IPS-15b (cell line): ENCODE data around the gene FES.
"Not testable (repeated sequence)": the region's sequence is repeated elsewhere in the genome, so short reads cannot be mapped to it uniquely, and the experiment has no call there.

Source experiments
- H3K27me3 ChIP-seq: one replicate; pipeline ENCODE4 v1.6.1; 2013; ENCODE audit warnings: low read length; ENCODE audit not compliant: control insufficient read depth, insufficient read depth
- H3K36me3 ChIP-seq: one replicate; pipeline ENCODE4 v1.6.1; 2013; ENCODE audit warnings: low read length; ENCODE audit not compliant: control insufficient read depth, insufficient read depth
- H3K4me1 ChIP-seq: one replicate; pipeline ENCODE4 v1.6.1; 2013; ENCODE audit warnings: mild to moderate bottlenecking, low read length; ENCODE audit not compliant: control insufficient read depth, insufficient read depth
- H3K4me3 ChIP-seq: one replicate; pipeline ENCODE4 v1.5.1; 2013; ENCODE audit warnings: low read depth, low read length
- H3K9ac ChIP-seq: one replicate; pipeline ENCODE4 v1.6.1; 2013; ENCODE audit warnings: low read depth, mild to moderate bottlenecking, low read length
- H3K9me3 ChIP-seq: one replicate; pipeline ENCODE4 v1.6.1; 2013; ENCODE audit warnings: mild to moderate bottlenecking, low read length; ENCODE audit not compliant: control insufficient read depth, insufficient read depth

Gene FES

GRCh38 chr15:90849424-90849823 is 34.9 kb upstream of the FES start:
- not testable (repeated sequence) for H3K27me3 ChIP-seq, H3K36me3 ChIP-seq, H3K4me3 ChIP-seq, H3K9me3 ChIP-seq, H3K4me1 ChIP-seq, H3K9ac ChIP-seq

GRCh38 chr15:90851114-90851513 is 33.2 kb upstream of the FES start:
- no peaks in the 10 kb centered on the region for H3K36me3 ChIP-seq
- no peaks in the 10 kb centered on the region for H3K4me1 ChIP-seq
- no peaks in the 10 kb centered on the region for H3K27me3 ChIP-seq
- H3K4me3 ChIP-seq: no peak overlapping the region
- H3K9me3 ChIP-seq: no peaks in the 10 kb centered on the region
- no peak overlapping the region for H3K9ac ChIP-seq

DNA sequence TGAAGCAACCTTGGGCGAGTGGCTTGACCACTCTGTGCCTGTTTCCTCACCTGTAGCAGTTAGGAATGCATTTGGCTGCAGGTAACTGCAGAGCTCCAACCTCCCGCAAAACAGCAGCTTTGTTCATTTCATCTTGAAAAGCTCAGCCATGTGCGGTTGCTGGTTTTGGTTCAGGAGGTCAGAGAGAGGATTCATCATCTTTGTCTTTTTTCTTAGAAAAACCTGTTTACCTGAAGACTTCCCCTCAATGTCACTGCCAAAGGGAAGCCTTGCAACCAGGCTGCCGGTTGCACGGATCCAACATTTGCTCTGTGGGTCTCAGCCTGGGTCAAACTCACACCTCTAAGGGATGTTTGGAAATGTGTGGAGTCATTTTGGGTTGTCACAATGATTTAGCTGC is 32.4 kb upstream of the FES start:
- H3K36me3 ChIP-seq: no peaks in the 10 kb centered on the region
- no peaks in the 10 kb centered on the region for H3K9me3 ChIP-seq
- H3K9ac ChIP-seq: no peak overlapping the region
- no peaks in the 10 kb centered on the region for H3K4me1 ChIP-seq
- no peaks in the 10 kb centered on the region for H3K27me3 ChIP-seq
- H3K4me3 ChIP-seq: no peak overlapping the region

DNA sequence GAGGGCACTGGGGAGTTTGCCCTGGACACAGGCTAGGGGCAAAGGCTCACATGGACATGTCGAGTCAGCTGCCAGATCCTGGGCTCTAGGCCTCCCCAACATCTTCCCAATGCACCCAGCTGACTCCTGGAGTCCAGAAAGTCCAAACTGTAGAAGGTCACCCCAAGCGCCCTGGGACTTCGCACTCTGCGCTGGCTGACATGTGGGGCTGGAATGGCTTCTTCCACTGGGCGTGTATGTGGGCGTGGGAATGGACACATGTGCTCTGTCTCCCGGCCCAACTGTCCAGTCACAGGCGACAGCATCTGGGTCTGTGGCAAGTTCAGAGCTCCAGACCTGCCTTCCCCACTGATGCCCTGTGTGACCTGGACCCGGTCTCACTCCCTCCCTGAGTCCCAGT is 29.2 kb upstream of the FES start:
- Histone ChIP-seq H3K9ac (no peak overlapping the region), H3K4me1 (peaks cover 6% of the 10 kb centered on the region), H3K36me3 (no peaks in the 10 kb centered on the region), H3K9me3 (no peaks in the 10 kb centered on the region), H3K4me3 (no peak overlapping the region), H3K27me3 (no peaks in the 10 kb centered on the region)

- H3K9ac ChIP-seq: no peak overlapping the region
- no peak overlapping the region for H3K4me3 ChIP-seq
- no peaks in the 10 kb centered on the region for H3K36me3 ChIP-seq
- H3K4me1 ChIP-seq: peaks cover 6% of the 10 kb centered on the region
- no peaks in the 10 kb centered on the region for H3K9me3 ChIP-seq
- H3K27me3 ChIP-seq: no peaks in the 10 kb centered on the region
Observed at GRCh38 chr15:90857337-90857736, 27.0 kb upstream of the FES start.

DNA sequence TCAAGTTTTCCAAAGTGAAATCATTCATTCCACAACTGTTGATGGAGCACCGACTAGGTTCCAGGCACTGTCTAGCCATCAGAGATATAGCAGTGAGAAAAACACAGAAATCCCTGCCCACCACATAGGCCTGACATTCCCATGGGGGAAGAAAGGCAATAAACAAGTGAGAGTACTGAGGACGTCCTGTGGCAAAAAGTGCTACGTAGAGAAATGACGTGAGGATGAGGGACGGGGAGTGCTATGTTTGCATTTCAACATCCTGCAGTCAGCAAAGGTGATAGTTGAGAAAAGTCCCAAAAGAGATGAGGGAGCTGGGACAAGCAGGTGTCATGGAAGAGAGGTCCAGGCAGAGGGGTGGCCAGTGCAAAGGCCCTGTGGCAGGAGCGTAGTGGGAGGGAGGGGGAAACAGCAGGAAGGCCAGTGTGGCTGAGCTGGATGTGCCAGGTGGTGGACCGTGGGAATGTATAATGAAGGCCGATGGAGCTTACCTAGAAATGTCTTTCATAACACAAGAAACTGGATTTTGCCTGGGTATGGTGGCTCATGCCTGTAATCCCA is 26.3 kb upstream of the FES start:
- no peak overlapping the region for H3K4me3 ChIP-seq
- H3K4me1 ChIP-seq: peaks cover 6% of the 10 kb centered on the region
- H3K9ac ChIP-seq: no peak overlapping the region
- H3K36me3 ChIP-seq: no peaks in the 10 kb centered on the region
- H3K9me3 ChIP-seq: no peaks in the 10 kb centered on the region
- no peaks in the 10 kb centered on the region for H3K27me3 ChIP-seq

- Histone ChIP-seq H3K27me3 (no peaks in the 10 kb centered on the region), H3K4me1 (peaks cover 6% of the 10 kb centered on the region), H3K36me3 (no peaks in the 10 kb centered on the region), H3K4me3 (no peak overlapping the region), H3K9ac (no peak overlapping the region), H3K9me3 (no peaks in the 10 kb centered on the region)
Observed at GRCh38 chr15:90859234-90860131, 24.8 kb upstream of the FES start.

DNA sequence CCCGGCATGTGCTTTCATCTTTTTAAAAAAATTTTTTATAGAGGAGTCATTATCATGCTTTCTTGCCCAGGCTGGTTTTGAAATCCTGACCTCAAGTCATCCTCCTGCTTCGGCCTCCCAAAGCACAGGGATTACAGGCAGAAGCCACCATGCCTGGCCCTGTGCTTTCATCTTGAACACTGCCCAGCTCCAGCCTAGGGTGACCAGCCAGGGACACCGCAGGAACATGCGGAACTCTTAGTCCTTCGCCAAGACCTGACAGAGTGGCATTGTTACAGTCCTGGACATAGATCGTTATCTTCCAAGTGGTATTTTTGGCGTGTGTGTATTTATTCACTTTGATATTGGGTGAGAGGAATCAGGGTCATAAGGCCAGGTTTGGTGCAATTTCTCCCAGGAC is 23.9 kb upstream of the FES start:
- Histone ChIP-seq H3K27me3 (no peaks in the 10 kb centered on the region), H3K9me3 (no peaks in the 10 kb centered on the region), H3K4me1 (peaks cover 6% of the 10 kb centered on the region), H3K9ac (no peak overlapping the region), H3K36me3 (no peaks in the 10 kb centered on the region), H3K4me3 (no peak overlapping the region)

GRCh38 chr15:90860942-90861675 is 23.2 kb upstream of the FES start:
- H3K4me1 ChIP-seq: peaks cover 6% of the 10 kb centered on the region
- no peak overlapping the region for H3K4me3 ChIP-seq
- H3K36me3 ChIP-seq: no peaks in the 10 kb centered on the region
- H3K9ac ChIP-seq: no peak overlapping the region
- H3K9me3 ChIP-seq: no peaks in the 10 kb centered on the region
- H3K27me3 ChIP-seq: no peaks in the 10 kb centered on the region

DNA sequence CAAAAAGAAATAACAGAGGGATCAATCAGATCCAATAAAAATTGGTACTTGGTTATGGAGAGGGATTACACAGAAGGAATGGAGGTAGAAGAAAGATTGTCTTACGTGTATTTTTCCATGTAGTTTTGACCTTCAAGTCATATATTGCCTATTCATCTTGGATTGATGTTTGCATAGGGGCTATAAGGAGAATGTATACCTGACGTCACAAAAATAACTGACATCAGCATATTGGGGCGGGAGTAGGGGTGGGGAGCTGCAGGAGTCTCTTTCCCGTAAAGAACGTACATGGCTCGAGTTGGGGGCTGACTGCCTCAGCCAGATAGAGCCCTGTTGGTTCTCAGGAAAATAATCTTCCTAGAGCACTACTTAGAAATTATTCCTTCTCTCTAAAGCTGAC is 21.8 kb upstream of the FES start:
- Histone ChIP-seq H3K4me3 (no peak overlapping the region), H3K27me3 (no peaks in the 10 kb centered on the region), H3K9me3 (no peaks in the 10 kb centered on the region), H3K9ac (no peak overlapping the region), H3K36me3 (no peaks in the 10 kb centered on the region), H3K4me1 (peaks cover 6% of the 10 kb centered on the region)

- peaks cover 7% of the 10 kb centered on the region for H3K4me1 ChIP-seq
- H3K9me3 ChIP-seq: no peaks in the 10 kb centered on the region
- no peak overlapping the region for H3K9ac ChIP-seq
- H3K4me3 ChIP-seq: no peak overlapping the region
- H3K27me3 ChIP-seq: no peaks in the 10 kb centered on the region
- H3K36me3 ChIP-seq: no peaks in the 10 kb centered on the region
Observed at GRCh38 chr15:90862964-90863778, 21.1 kb upstream of the FES start.
